ENCODE measurements around the gene STIM1. TPM values are rescaled to one million over a fixed set of nuclear protein-coding genes. Genes with fewer than 3 reads are reported as not detected.

The STIM1 gene
- total RNA-seq, 3 donors from 2014 or later = 56.1 to 74.8 (median 72.5) TPM

DNA sequence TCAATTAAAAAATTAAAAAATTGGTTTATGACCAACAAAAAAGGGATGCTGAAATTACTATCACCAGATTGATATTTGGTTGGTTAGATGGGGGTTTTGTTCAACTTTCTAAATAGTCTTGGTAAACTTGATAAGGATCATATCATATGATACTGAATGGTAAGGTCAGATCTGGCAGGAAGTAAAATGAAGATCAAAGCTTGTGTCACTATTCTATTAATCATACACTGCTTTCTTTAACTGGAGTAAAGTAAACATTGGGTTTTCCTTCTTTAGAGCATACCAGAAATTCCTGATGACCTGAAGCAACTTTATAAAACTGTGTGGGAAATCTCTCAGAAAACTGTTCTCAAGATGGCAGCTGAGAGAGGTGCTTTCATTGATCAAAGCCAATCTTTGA, 279.3 kb downstream of the STIM1 start:
- Histone ChIP-seq H3K4me1 (ENCODE audit: low read depth) (no peaks in the 10 kb centered on the region), H3K4me3 (no peak overlapping the region), H3K36me3 (ENCODE audit: low read depth) (no peaks in the 10 kb centered on the region), H3K9me3 (no peaks in the 10 kb centered on the region)
- DNase-seq = no peak
- TF ChIP-seq, protein P1, sequence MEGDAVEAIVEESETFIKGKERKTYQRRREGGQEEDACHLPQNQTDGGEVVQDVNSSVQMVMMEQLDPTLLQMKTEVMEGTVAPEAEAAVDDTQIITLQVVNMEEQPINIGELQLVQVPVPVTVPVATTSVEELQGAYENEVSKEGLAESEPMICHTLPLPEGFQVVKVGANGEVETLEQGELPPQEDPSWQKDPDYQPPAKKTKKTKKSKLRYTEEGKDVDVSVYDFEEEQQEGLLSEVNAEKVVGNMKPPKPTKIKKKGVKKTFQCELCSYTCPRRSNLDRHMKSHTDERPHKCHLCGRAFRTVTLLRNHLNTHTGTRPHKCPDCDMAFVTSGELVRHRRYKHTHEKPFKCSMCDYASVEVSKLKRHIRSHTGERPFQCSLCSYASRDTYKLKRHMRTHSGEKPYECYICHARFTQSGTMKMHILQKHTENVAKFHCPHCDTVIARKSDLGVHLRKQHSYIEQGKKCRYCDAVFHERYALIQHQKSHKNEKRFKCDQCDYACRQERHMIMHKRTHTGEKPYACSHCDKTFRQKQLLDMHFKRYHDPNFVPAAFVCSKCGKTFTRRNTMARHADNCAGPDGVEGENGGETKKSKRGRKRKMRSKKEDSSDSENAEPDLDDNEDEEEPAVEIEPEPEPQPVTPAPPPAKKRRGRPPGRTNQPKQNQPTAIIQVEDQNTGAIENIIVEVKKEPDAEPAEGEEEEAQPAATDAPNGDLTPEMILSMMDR (IDR thresholded peaks at IDR 0.05) = no peak
- intact Hi-C loops (cut with DNase I, micrococcal nuclease) = no loop called here
- no peak for ATAC-seq

DNA sequence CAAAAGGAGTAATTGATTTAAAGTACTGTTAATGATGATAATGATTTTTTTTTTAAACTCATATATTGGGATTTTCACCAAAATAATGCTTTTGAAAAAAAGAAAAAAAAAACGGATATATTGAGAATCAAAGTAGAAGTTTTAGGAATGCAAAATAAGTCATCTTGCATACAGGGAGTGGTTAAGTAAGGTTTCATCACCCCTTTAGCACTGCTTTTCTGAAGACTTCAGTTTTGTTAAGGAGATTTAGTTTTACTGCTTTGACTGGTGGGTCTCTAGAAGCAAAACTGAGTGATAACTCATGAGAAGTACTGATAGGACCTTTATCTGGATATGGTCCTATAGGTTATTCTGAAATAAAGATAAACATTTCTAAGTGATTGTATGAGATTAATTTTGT, 283.0 kb downstream of the STIM1 start:
- ATAC-seq (no peak), DNase-seq (no peak)
- peaks cover 1% of the 10 kb centered on the region for H3K9me3 ChIP-seq
- TF ChIP-seq, protein P1 (IDR thresholded peaks at IDR 0.05) = no peak
- no peaks in the 10 kb centered on the region for H3K36me3 ChIP-seq (ENCODE audit: low read depth)
- H3K4me3 ChIP-seq = no peak overlapping the region
- H3K4me1 ChIP-seq (ENCODE audit: low read depth) = no peaks in the 10 kb centered on the region
- intact Hi-C loops (cut with DNase I, micrococcal nuclease) = no loop called here

DNA sequence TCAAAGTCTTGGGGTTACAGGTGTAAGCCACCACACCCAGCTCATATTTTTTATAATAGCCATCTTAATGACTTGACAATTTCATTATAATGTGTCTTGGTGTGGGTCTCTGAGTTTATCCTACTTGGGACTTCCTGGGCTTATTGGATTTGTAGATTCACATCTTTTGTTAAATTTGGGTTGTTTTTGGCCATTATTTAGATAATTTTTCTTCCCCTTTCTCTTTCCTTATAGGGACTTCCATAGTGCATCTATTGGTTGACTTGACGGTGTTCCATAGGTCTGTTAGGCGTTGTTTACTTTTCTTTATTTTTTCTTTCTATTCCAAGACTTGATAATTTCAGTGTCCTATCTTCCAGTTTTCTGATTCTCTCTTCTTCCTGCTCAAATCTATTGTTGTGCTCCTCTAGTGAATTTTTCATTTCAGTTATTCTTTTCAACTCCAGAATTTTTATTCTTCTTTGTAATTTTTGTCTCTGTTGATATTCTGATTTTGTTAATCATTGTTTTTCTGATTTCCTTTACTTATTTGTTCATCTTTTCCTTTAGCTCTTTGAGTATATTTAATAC, 284.7 kb downstream of the STIM1 start:
- no peak overlapping the region for H3K4me3 ChIP-seq
- TF ChIP-seq, protein P1 (IDR thresholded peaks at IDR 0.05) = no peak
- H3K36me3 ChIP-seq (ENCODE audit: low read depth) = no peaks in the 10 kb centered on the region

More for the DNA sequence above, 284.7 kb downstream of the STIM1 start:
- DNase-seq (no peak), ATAC-seq (no peak)
- no peaks in the 10 kb centered on the region for H3K4me1 ChIP-seq (ENCODE audit: low read depth)
- H3K9me3 ChIP-seq = peaks cover 1% of the 10 kb centered on the region
- intact Hi-C loops (cut with DNase I, micrococcal nuclease) = no loop called here

Other genes with a start within 250 kb of the STIM1 start
- not detected for gene ART5, start 213.7 kb upstream of the STIM1 start, total RNA-seq
- 1 to 10 TPM in 1 of 3 donors, not detected in 2; 1.8 TPM for gene ART1, start 210.5 kb upstream of the STIM1 start, total RNA-seq
- gene CHRNA10, start 184.3 kb upstream of the STIM1 start, total RNA-seq = 1 to 10 TPM; 1.1 to 1.5 (median 1.4) TPM
- 10 to 100 TPM; 53.7 to 69.7 (median 60.6) TPM for gene NUP98, start 58.1 kb upstream of the STIM1 start, total RNA-seq
- 10 to 100 TPM; 15.7 to 32.8 (median 25.9) TPM for gene PGAP2, start 47.1 kb upstream of the STIM1 start, total RNA-seq
- 10 to 100 TPM; 62.7 to 77.2 (median 74.1) TPM for gene RHOG, start 14.7 kb upstream of the STIM1 start, total RNA-seq
- 10 to 100 TPM; 29.5 to 63.4 (median 36.3) TPM for gene RRM1, start 239.1 kb downstream of the STIM1 start, total RNA-seq

Measured in mucosa of descending colon (tissue), 3 donors.